ES-I3 (cell line): ENCODE results near the gene NACA2.
"Not testable (repeated sequence)": the region's sequence is repeated elsewhere in the genome, so short reads cannot be mapped to it uniquely, and the experiment has no call there.

ENCODE experiments used
- H3K36me3 ChIP-seq: 2 replicates; pipeline ENCODE4 v1.6.1; 2013; ENCODE audit warnings: mild to moderate bottlenecking, low read length, control low read depth, moderate library complexity; ENCODE audit not compliant: insufficient read depth
- H3K4me1 ChIP-seq: 2 replicates; pipeline ENCODE4 v1.6.1; 2013; ENCODE audit warnings: mild to moderate bottlenecking, control low read depth, low read length; ENCODE audit not compliant: insufficient read depth
- H3K9ac ChIP-seq: 2 replicates; pipeline ENCODE4 v1.6.1; 2013; ENCODE audit warnings: low read depth, mild to moderate bottlenecking, low read length, moderate library complexity
- H3K9me3 ChIP-seq: 2 replicates; pipeline ENCODE4 v1.6.1; 2013; ENCODE audit warnings: mild to moderate bottlenecking, low read length, moderate library complexity; ENCODE audit not compliant: control insufficient read depth, insufficient read depth

The NACA2 gene

GRCh38 chr17:61591930-61592329 lies 911 bp upstream of the NACA2 start:
- no peaks in the 10 kb centered on the region for H3K9me3 ChIP-seq
- H3K9ac ChIP-seq: no peak overlapping the region
- no peaks in the 10 kb centered on the region for H3K36me3 ChIP-seq
- H3K4me1 ChIP-seq: no peaks in the 10 kb centered on the region

DNA sequence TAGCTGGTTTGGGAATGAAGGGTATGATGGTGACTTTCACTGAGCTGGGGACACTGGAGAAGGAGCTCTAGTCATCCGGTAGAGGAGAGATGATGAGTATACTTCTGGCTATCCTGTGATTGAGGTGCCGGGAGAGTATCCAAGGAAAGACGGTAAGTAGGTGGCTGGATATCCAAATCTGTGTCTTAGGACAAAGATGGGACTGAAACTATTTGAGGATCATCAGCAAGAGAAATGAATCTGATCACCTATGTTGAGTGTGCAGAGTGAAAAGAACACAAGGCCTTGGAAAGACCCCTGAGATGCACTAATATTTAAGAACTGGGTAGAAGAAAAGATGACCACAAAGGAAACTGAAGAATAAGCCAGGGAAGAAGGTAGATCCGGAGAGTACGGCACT lies 1.0 kb downstream of the NACA2 start:
- Histone ChIP-seq H3K36me3 (no peaks in the 10 kb centered on the region), H3K9me3 (no peaks in the 10 kb centered on the region), H3K4me1 (no peaks in the 10 kb centered on the region), H3K9ac (no peak overlapping the region)

GRCh38 chr17:61587807-61588660 lies 3.0 kb downstream of the NACA2 start:
- no peaks in the 10 kb centered on the region for H3K4me1 ChIP-seq

GRCh38 chr17:61587242-61587641 lies 3.8 kb downstream of the NACA2 start:
- Histone ChIP-seq H3K9ac (no peak overlapping the region), H3K9me3 (no peaks in the 10 kb centered on the region), H3K4me1 (no peaks in the 10 kb centered on the region), H3K36me3 (no peaks in the 10 kb centered on the region)

More at GRCh38 chr17:61587807-61588660, 3.0 kb downstream of the NACA2 start:
- no peaks in the 10 kb centered on the region for H3K36me3 ChIP-seq
- H3K9me3 ChIP-seq: no peaks in the 10 kb centered on the region
- no peak overlapping the region for H3K9ac ChIP-seq

DNA sequence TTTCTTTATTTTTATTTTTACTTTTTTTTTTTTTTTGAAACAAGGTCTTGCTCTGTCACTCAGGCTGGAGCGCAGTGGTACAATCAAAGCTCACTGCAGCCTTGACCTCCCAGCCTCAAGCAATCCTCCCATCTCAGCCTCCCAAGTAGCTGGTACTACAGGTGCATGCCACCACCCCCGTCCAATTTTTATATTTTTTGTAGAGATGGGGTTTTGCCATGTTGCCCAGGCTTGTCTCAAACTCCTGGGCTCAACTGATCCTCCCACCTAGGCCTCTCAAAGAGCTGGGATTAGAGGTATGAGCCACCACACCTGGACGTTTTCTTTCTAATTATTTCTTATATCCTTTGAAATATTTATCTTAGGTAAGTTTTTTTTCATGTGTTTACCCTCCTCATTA lies 4.4 kb downstream of the NACA2 start:
- H3K9me3 ChIP-seq, H3K9ac ChIP-seq, H3K36me3 ChIP-seq, H3K4me1 ChIP-seq: not testable (repeated sequence)

DNA sequence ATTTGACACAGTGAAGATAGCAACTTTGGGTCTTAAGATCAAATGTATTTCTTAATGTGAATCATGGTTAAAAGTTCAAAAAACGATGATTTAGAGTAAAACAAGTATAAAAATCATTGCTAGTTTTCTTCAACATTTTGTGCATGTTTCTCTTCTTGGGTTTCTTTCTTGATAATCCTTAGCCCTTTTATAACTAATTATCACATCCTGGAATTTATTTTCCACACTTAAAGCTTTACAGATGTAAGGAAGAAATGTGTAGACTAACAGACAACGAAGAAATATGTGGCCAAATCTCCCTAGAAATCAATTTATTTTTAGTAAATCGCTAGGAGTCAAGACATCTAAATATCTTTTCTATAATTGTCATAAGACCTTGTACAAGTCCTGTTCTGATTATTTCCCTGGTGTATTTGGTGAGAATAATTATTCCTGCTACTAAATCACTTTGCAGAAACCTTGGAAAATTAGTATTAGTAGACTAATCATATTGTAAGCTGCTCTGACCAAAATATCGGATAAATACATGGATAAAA lies 4.9 kb downstream of the NACA2 start:
- no peaks in the 10 kb centered on the region for H3K4me1 ChIP-seq
- H3K9ac ChIP-seq: no peak overlapping the region
- no peaks in the 10 kb centered on the region for H3K36me3 ChIP-seq
- H3K9me3 ChIP-seq: no peaks in the 10 kb centered on the region

GRCh38 chr17:61584866-61585265 lies 6.2 kb downstream of the NACA2 start:
- Histone ChIP-seq H3K9me3 (no peaks in the 10 kb centered on the region), H3K9ac (no peak overlapping the region), H3K36me3 (no peaks in the 10 kb centered on the region), H3K4me1 (no peaks in the 10 kb centered on the region)

GRCh38 chr17:61584266-61584665 lies 6.8 kb downstream of the NACA2 start:
- Histone ChIP-seq H3K4me1 (no peaks in the 10 kb centered on the region), H3K9me3 (no peaks in the 10 kb centered on the region), H3K36me3 (no peaks in the 10 kb centered on the region), H3K9ac (no peak overlapping the region)

GRCh38 chr17:61583660-61584264 lies 7.3 kb downstream of the NACA2 start:
- Histone ChIP-seq H3K36me3 (no peaks in the 10 kb centered on the region), H3K9ac (no peak overlapping the region), H3K9me3 (no peaks in the 10 kb centered on the region), H3K4me1 (no peaks in the 10 kb centered on the region)

GRCh38 chr17:61583242-61583641 lies 7.8 kb downstream of the NACA2 start:
- no peak overlapping the region for H3K9ac ChIP-seq
- no peaks in the 10 kb centered on the region for H3K36me3 ChIP-seq
- H3K9me3 ChIP-seq: no peaks in the 10 kb centered on the region
- no peaks in the 10 kb centered on the region for H3K4me1 ChIP-seq

- Histone ChIP-seq H3K9me3 (no peaks in the 10 kb centered on the region), H3K36me3 (no peaks in the 10 kb centered on the region), H3K9ac (no peak overlapping the region), H3K4me1 (no peaks in the 10 kb centered on the region)
Measured at GRCh38 chr17:61582593-61582992, 8.4 kb downstream of the NACA2 start.

DNA sequence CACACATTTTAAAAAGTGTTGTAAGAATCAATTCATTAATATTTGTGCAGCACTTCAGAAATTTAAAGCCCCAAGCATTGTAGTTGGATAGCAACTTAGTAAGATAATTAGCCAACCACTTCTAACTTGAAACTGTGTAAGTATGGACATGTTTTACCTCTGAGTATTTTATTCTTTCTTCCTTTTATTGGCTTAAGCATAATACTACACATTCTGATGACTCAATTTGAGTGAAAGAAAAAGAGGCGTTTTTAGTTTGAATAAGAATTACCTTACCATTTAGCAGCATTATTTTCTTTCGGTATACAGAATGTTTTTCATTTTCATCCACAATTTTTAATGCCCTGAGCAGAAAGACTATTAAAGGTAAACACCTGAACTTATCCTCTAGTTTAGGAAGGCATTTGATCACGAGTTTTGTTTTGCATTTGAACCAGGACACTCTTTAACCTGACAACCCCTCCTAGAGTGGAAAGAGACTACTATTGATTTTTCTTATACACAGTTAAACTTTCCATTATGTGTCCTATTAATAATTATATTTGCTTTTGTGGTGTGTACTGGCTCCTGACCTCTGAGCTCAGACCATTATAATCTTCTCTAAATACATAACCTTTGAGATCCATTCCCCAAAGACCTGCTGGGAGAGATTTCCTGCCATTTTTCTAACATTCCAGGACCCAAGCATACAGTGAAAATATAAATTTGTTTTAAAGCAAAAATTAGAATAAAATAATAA lies 9.2 kb downstream of the NACA2 start:
- Histone ChIP-seq H3K4me1 (no peaks in the 10 kb centered on the region), H3K36me3 (no peaks in the 10 kb centered on the region), H3K9ac (no peak overlapping the region), H3K9me3 (no peaks in the 10 kb centered on the region)

DNA sequence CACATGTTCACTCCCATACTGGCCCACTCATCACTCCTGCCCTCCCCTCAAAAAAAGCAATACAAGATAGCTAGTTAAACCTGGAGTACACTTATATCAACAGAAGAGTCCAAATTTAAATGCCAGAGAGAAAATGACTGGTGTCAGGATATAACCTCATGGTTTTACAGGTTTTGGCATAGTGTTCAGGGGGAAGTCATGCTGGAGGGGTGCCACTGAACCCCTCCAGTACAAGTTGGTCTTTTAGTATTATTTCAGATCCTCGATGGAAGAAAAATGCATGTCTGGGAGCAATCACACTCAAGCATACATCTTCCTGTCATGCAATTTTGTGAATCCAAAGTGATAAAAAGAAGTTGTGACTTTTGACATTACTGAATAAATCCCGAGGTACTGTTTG lies 10.5 kb downstream of the NACA2 start:
- H3K4me1 ChIP-seq: no peaks in the 10 kb centered on the region
- no peaks in the 10 kb centered on the region for H3K9me3 ChIP-seq
- no peak overlapping the region for H3K9ac ChIP-seq
- no peaks in the 10 kb centered on the region for H3K36me3 ChIP-seq

DNA sequence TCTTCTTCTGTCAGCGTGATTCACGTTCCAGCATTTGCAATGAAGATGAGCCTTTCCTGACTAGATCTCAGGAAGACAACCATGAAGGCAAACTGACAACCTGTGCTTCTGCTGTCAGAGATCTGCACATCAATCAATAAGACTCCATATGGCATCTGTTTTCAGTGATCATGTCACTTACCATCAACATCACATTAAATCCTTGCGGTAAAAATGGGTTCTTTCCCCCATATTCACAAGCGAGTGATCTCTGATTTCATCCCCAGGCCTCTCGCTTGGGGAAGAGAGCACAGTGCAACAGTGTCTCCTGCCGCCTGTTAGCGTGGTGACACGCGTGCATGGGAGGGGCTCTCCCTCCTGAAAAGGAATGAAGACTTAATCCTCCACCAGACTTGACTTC lies 11.1 kb downstream of the NACA2 start:
- no peaks in the 10 kb centered on the region for H3K4me1 ChIP-seq
- H3K36me3 ChIP-seq: no peaks in the 10 kb centered on the region
- no peaks in the 10 kb centered on the region for H3K9me3 ChIP-seq
- H3K9ac ChIP-seq: no peak overlapping the region
